GM19372 (cell line): Measurements from ENCODE around the gene ART4.
A peak's percentile ranks its signal among the peaks of the same experiment; 100 is the strongest.

Experiments
- ATAC-seq: cut with Tn5 transposase; IDR thresholded peaks from one replicate; pipeline ENCODE4 v1.9.1; 2021; ENCODE audit warnings: mild to moderate bottlenecking, low read depth, moderate library complexity; ENCODE audit not compliant: unreplicated experiment

The ART4 gene, protein sequence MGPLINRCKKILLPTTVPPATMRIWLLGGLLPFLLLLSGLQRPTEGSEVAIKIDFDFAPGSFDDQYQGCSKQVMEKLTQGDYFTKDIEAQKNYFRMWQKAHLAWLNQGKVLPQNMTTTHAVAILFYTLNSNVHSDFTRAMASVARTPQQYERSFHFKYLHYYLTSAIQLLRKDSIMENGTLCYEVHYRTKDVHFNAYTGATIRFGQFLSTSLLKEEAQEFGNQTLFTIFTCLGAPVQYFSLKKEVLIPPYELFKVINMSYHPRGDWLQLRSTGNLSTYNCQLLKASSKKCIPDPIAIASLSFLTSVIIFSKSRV

DNA sequence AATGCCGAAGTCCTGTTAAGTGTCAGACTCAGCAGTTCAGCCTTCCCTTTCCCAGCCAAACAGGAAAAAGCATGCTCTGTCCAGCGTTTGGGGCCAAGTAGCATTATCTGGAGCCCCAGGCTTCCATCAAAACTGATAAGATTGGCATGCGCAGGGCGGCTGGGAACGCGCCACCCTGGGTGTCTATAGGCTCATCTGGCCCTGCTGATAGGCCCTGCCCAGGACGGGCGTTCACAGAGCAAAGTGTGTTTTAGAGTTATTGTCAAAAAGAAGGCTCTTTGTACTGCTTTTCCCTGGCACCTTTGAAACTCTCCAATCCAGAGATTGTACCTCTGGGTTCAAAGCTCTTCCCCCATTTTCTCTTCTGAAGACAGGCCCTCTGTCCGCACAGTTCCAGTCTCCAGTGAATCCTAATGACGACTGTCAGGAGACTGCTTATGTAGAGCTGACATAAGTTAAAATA, at the start of gene ART4:
Gene ART4 (minus strand): TSS at position 102 of the 463 bp plus-strand sequence. CDS start 413 bp downstream, outside the sequence.
- no peak for ATAC-seq

DNA sequence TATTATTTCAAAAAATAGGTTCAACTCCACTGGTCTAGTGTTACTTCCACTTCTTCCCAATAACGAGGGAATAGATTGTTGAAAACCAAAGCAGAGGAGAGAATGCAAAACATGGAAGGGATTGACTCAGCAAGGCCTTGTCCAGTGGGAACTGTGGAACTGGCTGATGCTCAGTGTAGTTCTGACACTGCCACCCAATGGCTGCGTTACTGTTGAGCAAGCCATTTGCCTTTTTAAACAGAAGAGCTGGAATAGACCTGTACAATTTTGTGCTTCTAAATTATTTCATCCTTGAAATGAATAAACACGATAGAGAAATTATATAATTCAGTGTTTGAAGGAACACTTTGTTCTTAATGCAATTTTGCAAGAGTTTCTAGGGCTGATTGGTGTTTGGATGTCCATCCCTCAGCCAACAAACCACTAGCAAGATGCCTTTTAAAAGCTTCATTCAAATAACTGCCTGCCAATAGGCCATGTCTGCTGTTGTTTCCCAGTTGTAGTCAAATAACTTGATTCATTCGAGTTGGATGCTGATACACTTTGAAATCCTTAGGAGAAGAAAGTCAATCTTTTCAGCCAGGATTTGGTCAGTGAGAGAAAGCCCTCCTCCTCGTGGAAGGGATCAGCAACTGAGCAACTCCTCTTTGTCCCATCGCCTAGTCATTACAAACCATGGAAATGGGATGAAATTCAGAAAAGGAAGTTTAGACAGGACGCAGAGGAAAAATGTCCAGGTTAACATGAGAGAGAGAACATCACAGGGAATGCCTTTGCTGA, 49.6 kb upstream of the ART4 start:
- ATAC-seq: no peak

DNA sequence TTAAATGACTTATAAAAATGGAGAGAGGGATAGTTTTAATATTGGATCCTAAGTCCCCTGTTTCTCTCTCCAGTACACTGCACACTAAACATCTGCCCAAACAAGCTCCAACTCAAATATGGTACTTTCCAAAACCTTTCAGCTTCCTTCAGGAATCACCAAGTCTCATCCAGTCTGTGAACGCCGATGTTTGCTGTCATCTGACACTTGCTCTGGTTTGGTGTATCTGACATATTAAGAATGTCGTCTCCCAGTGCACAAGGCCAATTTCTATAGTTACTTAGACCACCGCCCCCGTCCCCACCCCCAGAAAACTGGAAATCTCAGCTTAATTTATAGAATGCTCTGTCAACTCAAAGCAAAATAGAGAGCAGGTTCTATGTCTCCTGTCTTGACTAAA, 47.4 kb upstream of the ART4 start:
- no peak for ATAC-seq

DNA sequence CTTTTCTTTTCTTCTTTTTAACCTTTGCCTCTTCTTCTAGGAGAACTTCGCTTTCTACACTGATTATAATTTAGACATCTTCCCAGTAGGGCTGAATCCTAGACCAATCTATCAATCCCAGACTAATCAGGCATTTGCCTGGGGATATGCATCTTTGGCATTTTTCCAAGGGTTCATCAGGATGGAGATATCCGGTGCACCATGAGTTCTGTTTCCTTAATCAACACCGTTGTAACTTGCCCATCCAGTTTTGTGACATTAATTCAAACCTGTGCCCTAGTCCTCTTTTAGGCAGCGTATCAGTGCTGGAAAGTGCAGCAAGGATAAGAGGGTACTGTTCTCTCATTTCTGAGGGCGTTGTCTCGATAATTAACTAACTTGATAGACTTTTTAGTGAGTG, 42.9 kb upstream of the ART4 start:
- ATAC-seq: no peak

DNA sequence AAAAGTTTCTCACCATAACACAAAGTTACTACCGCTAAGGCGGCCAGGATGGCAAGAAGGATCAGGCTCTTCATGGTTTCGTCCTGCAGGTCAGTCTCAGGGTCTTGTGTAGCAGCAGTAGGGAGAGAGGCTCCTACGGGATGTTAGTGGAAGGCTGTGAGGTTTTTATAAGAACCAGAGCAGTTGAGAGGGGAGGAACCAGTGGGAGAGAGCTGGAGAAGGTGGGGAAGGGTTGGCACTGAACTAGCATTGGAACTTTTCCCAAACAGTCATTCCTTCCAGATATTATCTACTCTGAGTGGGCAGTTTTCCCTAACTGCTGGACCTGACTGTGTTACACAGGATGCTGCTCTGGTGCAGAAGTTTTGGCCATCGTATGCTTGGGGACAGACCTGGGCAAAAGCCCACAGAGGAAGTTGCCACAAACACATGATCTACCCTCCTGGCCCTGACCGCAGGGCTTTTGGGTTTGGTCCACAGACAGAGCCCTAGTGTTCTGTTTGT, 42.4 kb upstream of the ART4 start, which contains the start of gene MGP:
Gene MGP (minus strand): TSS at position 137 of the 504 bp plus-strand sequence. CDS start 63 bp downstream, at position 74.
- ATAC-seq: no peak

DNA sequence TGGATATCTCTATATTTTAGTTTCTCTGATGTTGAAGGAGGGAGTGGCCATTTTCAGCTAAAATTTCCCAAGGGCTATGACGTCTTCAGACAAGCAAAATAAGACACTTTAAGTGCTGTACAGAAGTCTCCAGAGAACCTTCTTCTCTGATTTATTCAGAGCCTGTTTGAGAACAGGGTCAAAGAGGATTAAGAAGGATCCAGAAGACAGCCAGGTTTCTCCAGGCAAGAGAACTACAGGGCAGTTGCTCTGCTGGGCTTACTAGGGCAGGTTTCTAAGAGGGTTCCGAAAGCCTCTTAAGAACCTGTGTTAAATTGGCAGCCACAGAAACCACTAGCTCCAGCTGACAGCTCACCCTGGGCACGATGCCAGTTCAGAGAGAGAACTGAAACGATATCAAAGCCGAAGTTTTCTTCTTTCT, 41.1 kb upstream of the ART4 start:
- peak; percentile 92 for ATAC-seq

DNA sequence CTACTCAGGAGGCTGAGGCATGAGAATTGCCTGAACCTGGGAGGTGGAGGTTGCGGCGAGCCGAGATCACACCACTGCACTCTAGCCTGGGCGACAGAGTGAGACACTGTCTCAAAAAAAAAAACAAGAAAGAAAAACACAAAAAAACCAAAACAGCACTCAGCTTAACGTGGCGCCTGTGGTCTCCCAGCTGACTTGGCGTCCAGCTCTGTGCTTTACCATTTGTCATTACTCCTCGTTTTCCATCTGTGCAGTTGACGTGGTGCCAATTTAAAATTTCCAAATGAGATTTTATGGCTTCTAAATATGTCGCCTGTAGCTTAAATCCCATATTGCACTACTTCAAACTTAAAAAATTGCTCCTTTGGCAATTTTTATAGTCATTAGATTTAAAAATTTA, 40.4 kb upstream of the ART4 start:
- no peak for ATAC-seq

DNA sequence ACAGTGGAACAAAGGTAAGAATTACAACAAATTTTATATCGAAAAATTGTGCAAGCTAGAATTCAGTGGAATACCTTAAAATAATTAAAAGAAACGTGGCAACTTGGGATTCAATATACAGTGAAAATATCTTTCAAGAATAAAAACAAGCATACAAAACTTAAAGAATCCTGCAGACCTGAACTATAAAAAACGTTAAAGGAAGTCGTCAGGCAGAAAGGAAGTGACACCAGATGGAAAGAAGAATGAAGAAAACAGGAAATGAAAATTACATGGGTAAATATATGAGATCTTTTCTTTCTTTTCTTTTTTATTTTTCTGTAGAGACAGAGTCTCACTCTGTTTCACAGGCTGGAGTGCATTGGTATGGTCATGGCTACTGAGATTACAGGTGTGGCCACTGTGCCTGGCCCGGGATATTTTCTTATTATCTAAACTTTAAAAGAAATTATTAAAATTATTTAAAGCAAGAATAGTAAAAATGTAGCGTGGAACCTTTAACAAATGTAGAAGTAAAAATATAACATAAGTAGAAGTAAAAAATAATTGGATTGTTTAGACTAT, 37.6 kb upstream of the ART4 start:
- ATAC-seq: no peak

DNA sequence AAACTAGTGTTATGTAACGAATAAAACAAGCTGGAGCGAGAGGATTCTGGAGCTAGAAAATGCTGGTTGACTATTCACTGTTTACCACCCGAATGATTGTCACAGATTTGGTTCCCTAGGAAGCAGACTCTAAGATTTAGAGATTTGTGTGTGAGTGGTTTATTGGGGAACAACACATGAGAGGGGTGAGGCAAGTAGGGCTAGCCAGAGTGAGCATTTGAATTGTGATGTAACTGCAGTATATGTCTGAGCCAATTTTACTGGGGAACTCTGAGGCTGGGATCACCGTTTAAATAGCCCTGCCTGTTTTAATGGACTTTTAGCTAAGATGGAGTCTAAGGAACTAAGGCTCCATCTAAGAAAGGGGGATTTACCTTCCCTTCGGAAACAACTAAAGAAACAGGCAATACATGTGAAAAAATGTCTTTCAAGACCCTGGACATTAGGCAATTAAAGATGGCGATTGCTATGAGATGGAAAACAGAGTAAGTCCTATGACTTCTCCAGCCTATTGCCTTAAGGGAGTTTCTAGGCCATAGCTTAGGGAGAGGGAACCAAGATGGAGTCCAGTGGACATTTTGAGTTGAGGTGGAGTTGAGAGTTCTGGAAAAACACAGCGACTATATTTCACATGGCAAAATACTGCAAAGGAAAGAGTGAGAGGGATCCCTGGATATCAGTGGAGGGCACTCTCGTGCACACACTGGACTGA, 36.1 kb upstream of the ART4 start:
- ATAC-seq: no peak

DNA sequence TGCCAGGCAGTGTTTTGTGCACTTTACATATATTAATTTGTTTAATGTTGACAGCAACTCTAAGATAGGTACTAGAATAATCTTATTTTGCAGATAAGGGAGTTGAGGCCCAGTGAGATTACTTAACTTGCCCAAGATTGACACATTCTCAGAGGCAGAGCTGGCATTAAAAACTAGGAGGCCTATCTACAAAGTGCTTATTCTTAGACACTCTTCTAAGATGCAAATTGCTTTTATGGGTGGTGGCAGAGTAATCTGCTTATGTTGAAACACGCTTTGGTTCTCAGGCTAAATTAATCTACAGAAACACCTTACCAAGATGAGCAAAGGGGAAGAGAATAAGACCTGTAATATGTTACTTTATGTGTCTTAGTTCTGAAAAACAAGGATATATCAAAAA, 35.2 kb upstream of the ART4 start:
- ATAC-seq: no peak

DNA sequence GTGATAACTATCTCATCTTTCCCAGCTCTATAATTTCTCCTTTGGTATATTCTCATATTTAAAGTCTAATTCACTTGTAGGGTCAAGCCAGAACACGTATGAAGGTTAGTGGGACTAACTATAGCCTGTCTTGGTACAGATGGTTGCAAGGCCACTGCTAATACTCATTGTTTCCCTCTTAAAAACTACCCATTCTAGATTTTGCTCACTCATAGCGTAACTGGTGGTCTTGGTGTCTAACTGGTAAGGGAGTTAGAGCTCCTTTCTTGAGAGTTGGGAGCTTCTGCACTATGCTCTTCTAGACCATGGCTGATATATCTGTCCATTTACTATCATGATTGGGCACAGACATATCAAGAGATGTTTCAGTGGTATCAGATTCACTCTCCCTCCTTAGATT, 33.5 kb upstream of the ART4 start:
- no peak for ATAC-seq

DNA sequence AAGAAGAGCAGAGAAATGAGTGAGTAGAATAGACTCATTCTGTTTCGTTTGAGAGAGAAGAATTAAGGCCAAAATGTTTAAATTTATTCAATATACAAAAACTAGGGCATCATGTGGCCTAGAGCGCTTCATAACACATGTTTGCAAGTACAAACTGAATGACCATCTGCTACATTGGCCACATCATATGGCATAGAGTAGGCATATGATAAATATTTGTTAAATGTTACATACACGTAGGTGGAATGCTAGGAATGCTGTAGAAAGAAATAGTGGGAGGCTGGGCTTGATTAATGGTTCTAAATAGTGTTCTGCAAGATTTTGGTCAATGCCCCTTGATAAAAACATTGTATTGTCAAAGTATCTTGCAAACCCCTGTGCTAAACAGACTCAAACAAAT, 31.6 kb upstream of the ART4 start:
- no peak for ATAC-seq

DNA sequence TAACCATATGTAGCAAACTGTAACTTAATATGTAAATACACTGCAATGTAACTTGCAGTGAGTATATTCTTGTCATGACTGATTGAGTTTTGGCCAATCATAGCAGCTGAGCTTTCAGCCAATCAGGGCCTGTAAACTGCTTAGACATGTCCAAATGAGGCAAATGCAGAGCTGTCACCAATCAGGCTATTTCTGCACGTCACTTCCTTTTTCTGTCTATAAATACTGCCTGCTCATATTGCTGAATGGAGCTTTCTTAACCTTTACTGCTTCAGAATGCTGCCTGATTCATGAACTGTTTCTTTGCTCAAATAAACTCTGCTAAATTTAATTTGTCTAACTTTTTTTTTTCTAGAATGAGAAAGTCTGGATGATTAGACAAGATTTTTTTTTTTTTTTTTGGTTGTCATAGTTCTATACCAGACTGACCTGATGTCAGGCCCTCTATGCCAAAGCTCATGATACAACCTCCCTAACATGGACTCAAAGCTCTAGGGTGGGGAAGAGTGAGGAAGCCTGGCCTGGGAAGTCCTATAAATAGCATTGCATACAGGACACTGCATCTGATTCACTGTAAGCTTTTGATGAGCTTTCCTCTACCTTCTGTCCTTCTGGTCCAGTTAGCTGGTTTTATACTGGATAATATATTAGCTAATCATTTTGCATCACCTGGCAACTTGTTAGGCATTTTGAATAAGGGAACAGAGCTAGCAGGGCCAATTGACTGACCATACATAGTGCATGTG, 30.3 kb upstream of the ART4 start:
- ATAC-seq: no peak

DNA sequence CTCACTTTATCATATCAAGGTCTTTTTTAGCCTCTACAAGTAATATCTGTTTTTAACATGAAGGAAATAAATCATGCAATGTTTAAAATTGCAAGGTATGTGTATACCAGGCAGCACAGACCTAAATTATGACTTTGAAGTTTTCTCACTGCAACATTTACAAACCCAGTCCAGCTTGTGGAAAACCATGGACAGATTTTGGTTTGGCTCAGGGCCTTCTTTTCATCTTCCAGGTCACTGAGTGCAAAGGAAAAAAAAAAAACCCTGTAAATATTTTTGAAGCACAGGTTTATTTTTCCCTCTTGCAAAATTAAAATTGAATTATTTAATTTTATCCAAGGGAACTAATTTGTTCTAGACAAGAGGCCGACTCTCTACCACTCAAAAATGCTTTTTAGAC, 28.6 kb upstream of the ART4 start:
- no peak for ATAC-seq

DNA sequence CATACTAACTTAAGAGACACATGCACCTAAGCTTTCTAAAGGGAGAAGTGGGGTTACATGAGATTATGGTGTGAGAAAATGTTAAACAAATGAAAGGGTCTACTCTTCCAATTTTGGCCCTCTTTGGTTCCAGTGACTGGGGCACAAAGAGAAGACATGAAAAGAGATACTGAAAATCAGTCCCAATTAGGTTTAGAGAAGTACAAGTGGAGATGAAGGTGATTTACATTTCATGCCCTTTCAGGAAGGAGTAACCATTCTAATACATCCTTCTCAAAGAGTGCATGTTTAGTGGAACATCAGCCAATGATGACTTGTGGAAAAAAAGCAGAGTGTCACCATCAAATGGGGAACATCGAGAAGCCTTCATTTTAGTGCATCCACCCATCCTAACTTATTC, 27.9 kb upstream of the ART4 start:
- no peak for ATAC-seq

DNA sequence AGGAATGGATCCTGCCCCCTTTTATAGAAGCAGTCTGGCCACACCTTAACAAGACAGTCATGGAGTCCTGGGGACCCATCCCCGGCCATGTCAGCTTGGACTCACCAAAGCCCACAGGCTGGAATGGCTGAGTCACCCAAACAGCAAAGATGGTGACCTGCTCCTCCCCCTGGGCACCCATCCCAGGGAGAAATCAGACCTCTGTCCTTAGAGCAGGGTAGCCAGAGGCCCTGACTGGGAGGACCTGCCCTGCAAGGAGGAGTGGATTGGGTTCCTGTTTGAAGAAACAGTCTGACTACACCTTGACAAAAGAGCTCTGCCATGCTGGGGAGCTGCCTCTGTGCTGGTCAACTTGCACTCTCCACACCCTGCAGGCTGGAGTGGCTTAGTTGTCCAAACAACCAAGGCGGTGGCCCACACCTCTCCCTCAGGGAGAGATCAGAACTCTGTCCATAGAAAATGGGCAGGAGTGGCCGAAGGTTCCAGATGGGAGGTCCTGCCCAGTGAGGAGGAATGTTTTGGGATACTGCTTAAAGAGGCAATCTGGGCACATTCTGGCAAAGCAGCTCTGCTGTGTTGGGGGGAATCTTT, 25.7 kb upstream of the ART4 start:
- ATAC-seq: no peak

DNA sequence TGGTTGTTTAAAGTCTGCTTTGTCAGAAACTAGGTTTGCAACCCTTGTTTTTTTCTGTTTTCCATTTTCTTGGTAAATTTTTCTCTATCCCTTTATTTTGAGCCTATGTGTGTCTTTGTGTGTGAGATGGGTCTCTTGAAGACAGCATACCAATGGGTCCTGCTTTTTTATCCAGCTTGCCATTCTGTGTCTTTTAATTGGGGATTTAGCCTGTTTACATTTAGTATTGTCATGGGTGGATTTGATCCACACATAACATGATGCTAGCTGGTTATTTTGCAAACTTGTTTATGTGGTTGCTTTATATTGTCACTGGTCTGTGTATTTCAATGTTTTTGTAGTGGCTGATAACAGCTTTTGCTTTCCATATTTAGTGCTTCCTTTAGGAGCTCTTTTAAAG, 17.2 kb upstream of the ART4 start:
- ATAC-seq: no peak

DNA sequence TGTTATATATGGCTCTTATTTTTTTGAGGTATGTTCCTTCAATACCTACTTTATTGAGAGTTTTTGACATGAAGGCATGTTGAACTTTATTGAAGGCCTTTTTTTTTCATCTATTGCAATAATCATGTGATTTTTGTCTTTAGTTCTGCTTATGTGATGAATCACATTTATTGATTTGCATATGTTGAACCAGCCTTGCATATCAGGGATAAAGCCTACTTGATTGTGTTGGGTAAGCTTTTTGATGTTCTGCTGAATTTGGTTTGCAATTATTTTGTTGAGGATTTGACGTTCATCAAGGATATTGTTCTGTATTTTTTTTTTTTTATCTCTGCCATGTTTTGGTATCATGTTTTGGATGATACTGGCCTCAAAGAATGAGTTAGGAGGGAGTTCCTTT, 15.2 kb upstream of the ART4 start:
- ATAC-seq: no peak

DNA sequence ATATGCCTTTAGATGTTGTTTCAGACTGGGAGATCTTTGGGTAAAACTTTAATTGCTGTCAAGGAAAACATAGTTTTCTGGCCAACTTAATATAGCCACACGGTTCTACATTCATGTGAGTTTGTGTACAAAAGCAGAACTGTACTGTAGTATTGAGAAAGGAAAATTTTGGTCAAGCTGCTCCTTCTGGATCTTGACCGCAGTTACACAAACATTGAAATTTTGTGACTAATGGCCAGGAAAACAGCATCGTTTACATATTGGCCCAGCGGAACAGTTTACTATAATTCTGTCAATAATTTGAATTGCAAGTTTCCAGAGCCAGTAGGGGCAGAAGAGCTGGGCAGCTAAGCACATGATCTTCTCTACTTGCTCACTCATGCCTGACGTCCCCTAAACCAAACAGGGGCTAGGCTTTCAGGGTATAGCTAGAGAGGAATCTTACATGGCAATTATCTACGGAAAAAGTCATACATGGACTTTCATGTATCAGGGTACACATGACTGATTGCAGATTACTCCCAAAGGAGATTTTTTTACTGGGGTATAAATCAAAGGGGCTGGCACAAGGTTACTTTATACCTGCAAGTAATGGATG, 11.4 kb upstream of the ART4 start:
- no peak for ATAC-seq
